GM18873 (cell line): Measurements from ENCODE around the gene MRLN.
"Not testable (repeated sequence)": the region's sequence is repeated elsewhere in the genome, so short reads cannot be mapped to it uniquely, and the experiment has no call there.

Experiments used
- ATAC-seq: cut with Tn5 transposase; IDR thresholded peaks from one replicate; pipeline ENCODE4 v1.9.1; 2021; ENCODE audit warnings: mild to moderate bottlenecking, moderate library complexity, moderate number of reproducible peaks; ENCODE audit not compliant: unreplicated experiment, low FRiP score

Gene MRLN

GRCh38 chr10:59748834-59749233 is 4.4 kb downstream of the MRLN start:
- no peak for ATAC-seq

DNA sequence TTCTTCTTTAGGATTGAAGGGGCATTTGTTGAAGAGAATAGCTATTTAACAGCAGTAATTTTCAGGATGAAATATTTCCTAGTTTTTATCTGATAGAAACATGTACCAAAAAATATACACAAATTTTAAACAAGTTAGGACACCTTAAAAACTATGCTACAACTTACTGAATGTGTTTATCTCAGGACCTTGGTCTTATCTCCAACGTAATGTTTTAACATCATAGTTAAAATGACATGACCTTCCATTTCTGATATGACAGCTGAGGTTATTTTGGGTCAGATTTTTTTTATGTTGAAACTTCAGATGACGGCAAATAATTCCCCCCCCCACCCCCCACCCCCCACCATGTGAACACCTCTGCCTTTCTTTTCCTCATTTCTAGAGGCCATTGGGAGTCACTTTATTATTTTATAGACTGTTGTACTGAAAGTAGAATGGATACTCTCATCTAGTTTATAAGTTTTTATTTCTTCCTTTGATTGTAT is 8.0 kb downstream of the MRLN start:
- ATAC-seq: no peak

DNA sequence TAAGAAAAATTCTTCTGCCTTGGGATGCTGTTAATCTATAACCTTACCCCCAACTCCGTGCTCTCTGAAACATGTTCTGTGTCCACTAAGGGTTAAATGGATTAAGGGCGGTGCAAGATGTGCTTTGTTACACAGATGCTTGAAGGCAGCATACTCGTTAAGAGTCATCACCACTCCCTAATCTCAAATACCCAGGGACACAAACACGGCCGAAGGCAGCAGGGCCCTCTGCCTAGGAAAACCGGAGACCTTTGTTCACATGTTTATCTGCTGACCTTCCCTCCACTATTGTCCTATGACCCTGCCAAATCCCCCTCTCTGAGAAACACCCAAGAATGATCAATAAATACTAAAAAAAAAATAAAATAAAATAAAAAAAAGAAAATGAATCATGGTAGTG is 8.5 kb downstream of the MRLN start:
- not testable (repeated sequence) for ATAC-seq

- not testable (repeated sequence) for ATAC-seq
These were observed 9.1 kb downstream of the MRLN start for GRCh38 chr10:59744156-59744555.

DNA sequence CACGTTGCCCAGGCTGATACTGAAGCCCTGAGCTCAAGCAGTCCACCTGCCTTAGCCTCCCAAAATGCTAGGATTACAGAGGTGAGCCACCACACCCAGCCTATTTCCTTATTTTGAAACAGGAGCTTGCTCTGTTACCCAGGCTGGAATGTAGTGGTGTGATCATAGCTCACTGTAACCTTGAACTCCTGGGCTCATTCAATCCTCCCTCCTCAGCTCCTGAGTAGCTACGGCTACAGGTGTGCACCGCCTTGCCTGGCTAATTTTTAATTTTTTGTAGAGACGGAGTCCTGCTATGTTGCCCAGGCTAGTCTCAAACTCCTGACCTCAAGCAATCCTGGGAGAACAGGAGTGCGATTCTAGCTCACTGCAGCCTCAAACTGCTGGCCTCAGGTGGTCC is 11.7 kb downstream of the MRLN start:
- no peak for ATAC-seq

DNA sequence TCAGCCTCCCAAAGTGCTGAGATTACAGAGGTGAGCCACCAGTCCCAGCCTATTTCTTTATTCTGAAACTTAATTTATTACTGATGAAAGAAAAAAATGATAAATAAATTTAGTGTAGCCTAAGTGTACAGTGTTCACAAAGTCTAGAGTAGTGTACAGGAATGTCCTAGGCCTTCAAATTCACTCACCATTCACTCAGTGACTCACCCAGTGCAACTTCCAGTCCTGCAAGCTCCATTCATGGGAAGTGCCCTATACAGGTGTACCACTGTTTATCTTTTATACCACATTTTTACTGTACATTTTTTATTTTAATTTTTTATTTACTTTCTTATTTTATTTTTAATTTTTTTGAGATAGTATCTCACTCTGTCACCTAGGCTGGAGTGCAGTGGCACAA is 12.2 kb downstream of the MRLN start:
- ATAC-seq: no peak

DNA sequence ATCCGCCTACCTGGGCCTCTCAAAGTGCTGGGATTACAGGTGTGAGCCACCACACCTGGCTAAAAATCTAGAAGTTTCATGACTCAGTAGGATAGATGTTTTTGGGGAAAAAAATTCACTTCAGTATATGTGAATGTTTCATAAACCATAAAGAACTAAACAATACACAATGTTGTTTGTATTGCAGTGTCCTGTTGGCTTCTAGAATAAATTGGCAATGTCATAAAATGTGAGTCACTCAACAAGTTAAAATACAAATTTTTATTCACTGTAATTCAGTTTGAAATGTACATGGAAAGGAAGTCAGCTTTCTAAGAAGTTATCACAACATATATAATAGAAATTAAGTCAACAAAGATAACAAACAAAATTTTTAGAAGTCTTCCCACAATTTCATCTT is 16.5 kb downstream of the MRLN start:
- ATAC-seq: no peak

DNA sequence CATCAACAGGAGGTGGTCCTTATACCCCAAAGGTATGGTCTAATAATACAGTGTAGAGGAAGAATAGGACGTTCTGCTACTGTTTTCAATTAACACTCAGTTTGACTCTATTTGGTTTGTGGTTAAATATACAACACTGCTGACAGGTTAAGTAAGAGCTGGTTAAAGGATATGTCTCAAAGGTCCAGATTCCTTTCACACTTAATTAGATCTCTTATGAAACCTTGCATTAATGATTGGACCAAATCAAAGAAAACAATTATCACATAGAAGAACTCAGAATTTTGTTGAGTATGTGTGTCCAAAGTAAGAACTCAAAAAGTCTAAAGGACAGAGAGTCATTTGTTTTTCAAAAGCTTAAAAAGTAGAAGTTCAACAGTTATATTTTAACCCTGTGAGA is 18.0 kb downstream of the MRLN start:
- ATAC-seq: no peak

- ATAC-seq: no peak
These were observed 19.2 kb downstream of the MRLN start for GRCh38 chr10:59734014-59734462.

DNA sequence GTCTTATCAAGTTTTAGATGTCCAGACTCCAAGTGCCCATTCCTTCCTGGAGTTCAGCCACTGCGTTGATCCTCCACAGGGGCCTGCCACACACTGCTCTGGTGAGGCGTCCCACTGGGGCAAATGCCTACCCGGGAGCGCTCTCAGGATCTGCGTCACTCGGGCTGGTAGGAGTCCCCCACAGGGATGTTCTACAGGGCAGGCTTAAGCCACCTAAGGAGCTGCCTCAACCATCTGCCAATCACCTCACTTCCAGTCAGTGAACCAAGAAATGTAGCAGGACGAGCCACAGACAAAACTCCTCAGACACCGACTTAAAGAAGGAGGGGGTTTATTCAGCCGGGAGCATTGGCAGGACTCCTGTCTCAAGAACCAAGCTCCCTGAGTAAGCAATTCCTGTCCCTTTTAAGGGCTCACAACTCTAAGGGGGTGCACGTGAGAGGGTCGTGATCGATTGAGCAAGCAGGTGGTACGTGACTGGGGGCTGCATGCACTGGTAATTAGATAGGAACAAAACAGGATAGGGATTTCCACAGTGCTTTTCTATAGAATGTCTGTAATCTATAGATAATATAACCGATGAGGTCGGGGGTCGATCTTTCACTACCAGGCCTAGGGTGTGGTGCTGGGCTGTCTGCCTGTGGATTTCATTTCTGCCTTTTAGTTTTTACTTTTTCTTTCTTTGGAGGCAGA is 19.8 kb downstream of the MRLN start:
- not testable (repeated sequence) for ATAC-seq

GRCh38 chr10:59732849-59733248 is 20.4 kb downstream of the MRLN start:
- not testable (repeated sequence) for ATAC-seq

DNA sequence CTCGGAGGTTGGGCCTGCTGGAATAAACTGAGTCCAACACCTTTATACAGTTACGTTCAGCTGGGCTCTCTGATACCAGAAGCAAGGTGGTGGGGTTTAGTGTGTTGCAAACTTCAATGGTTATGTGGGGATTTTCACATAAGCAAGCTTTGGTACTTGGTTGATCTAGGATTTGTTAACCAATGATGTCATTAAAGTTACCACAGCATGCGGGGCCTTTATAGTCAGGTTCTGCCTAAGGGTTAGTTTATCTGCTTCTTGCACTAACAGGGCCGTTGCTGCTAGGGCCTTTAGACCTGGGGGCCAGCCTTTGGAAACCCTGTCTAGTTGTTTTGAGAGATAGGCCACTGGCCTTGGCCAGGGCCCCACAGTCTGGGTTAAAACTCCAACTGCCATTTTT is 24.1 kb downstream of the MRLN start:
- not testable (repeated sequence) for ATAC-seq

GRCh38 chr10:59724098-59724938 is 28.9 kb downstream of the MRLN start:
- no peak for ATAC-seq

GRCh38 chr10:59720377-59720776 is 32.9 kb downstream of the MRLN start:
- ATAC-seq: no peak

GRCh38 chr10:59719374-59719773 is 33.9 kb downstream of the MRLN start:
- ATAC-seq: no peak

DNA sequence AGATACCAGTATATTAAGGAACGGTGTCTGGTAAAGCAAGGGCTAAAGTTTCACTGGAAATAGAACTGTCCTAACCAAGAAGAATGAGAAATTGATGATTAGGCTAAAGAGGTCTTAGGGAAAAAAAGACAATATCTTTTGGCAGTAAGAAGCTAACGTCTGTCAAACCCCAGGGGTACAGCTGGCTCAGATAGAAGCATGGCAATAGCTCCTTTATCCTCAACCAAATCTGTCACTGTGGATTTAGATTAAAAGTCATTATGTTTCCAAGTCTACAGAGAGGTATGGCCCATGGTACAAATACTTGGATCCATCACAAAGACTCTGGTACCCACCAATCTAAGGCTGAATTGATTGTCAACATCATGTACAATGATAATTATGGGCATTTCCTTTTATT is 35.0 kb downstream of the MRLN start:
- ATAC-seq: no peak

DNA sequence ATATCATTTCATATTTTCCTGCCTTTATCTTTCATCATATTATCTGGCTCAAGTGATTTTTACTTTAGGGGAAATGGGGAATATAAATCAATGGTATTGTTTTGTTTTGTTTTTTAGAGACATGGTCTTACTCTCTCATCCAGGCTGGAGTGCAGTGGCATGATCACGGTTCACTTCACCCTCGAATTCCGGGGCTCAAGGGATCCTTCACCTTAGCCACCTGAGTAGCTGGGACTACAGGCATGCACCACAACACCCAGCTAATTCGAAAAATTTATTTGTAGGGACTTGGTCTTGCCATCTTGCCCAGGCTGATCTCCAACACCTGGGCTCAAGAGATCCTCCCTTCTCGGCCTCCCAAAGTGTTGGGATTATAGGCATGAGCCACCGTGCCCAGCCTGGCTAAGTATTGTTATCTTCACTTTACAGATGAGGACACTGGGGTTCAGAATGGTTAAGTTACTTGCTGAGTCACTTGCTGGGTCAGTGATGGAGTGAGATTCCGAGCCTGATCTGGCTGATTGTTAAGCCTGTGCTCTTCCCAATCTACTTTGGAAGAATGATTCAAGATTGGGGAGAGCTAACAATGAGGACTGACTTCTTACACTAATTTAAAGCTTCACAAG is 39.9 kb downstream of the MRLN start:
- no peak for ATAC-seq

GRCh38 chr10:59711871-59712494 is 41.3 kb downstream of the MRLN start:
- ATAC-seq: no peak

DNA sequence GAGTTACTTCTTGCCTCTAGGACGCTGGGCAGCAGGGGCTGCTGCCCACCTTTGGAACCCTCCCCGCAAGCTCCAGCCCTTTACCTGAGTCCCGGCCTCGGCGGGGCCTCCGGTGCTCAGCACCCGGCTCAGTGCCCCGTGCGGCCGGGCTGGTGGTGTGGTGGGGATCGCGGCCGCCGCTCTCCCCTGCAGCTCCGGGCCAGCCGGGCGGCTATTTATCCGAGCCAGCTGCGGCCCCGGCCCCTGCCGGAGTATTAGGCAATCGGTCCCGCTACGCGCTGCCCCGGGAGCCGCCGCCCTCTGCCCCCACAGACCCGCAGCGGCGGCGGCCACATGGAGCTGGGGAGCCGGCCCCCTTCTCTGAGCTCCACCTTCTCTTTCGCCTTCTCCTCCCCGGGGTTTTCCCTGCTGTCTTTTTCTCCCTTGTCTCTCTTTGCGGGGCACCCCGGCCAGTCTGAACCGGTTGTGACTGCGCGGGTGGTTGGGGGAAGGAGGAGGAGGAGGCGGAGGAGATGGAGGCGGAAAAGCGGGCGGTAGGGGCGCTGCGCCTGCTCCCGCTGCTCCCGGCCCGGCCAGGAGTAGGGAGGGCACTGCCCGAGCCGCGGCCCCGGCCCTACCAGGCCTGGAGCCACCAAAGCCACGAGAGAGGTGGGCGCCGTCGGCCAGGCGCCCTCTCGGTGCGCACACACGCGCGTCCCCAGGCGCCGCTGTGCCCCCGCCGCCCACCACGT is 43.7 kb downstream of the MRLN start, which contains the start of gene SLC16A9:
Gene SLC16A9, minus strand, starts transcription at position 456 of the 731 bp plus-strand sequence. CDS start 25,559 bp downstream, outside the sequence.
- peak; percentile 66 for ATAC-seq

- no peak for ATAC-seq
These were observed 44.4 kb downstream of the MRLN start for GRCh38 chr10:59708816-59709394.
